Endothelial cell of umbilical vein (primary cell): ENCODE measurements around the gene UBASH3A. TPM values are rescaled to one million over a fixed set of nuclear protein-coding genes. Genes with fewer than 3 reads are reported as not detected.

Experiments used
- BruUV-seq: library from RNA; stranded (reverse); fragments of 400-500 nt; replicated peaks from 2 replicates; lab custom pipeline; 2021; lab: Mats Ljungman, UMichigan
- CTCF ChIA-PET: fragments of 300-600, 350-600 bp; sonication (Branson Sonifier 250); formaldehyde crosslinking; loops from one replicate; lab custom pipeline; 2021; ENCODE audit warnings: antibody characterized with exemption, inconsistent platforms; lab: Charles Lee
- POLR2A ChIA-PET: fragments of 300-600, 350-600 bp; sonication (Branson Sonifier 250); formaldehyde crosslinking; loops from one replicate; lab custom pipeline; 2021; ENCODE audit warnings: antibody characterized with exemption, inconsistent platforms; lab: Charles Lee
- DNase-seq: peaks from one replicate; pipeline ENCODE4 v3.0.0-alpha.2; 2011; ENCODE audit warnings: low read depth, low spot score
- FAIRE-seq: peaks from 2 replicates; lab custom pipeline; 2011; peaks lifted over from hg19 to GRCh38; lab: Jason Lieb, UNC
- H2AFZ ChIP-seq: 2 replicates; pipeline ENCODE4 v1.6.0; 2012; ENCODE audit warnings: low read depth, low read length, control low read depth, inconsistent platforms
- H3K27ac ChIP-seq: 2 replicates; pipeline ENCODE4 v1.5.1; 2011; ENCODE audit warnings: low read depth, mild to moderate bottlenecking, control low read depth, low read length, moderate library complexity; ENCODE audit not compliant: insufficient read depth
- H3K27me3 ChIP-seq, 2 experiments: 2 replicates each; pipeline versions ENCODE4 v1.6.0 to v1.6.1; 2011; ENCODE audit warnings: low read length in 2 of 2, mixed read lengths in 1 of 2; ENCODE audit not compliant: control insufficient read depth in 2 of 2, insufficient read depth in 2 of 2
- H3K36me3 ChIP-seq, 2 experiments: 2 replicates in 1 of 2; 3 replicates in 1 of 2; pipeline ENCODE4 v1.5.1; 2011; ENCODE audit warnings: low read length in 2 of 2, mild to moderate bottlenecking in 1 of 2, moderate library complexity in 1 of 2; ENCODE audit not compliant: control insufficient read depth in 2 of 2, insufficient read depth in 2 of 2; ENCODE audit errors: extremely low read depth in 1 of 2
- H3K4me1 ChIP-seq: 3 replicates; pipeline ENCODE4 v1.5.1; 2011; ENCODE audit warnings: mild to moderate bottlenecking, low read length; ENCODE audit not compliant: control insufficient read depth, insufficient read depth; ENCODE audit errors: extremely low read depth
- H3K4me2 ChIP-seq: 2 replicates; pipeline ENCODE4 v1.6.1; 2011; ENCODE audit warnings: low read length, control low read depth, mixed read lengths; ENCODE audit not compliant: insufficient read depth
- H3K4me3 ChIP-seq, 3 experiments: fragments of 200-600 bp in 1 of 3; sonication (generic), shearing (Covaris generic) in 1 of 3; replicated peaks in 1 of 3; 2 replicates each; pipeline ENCODE4 v1.5.1; 2011 to 2016; ENCODE audit warnings: control low read depth in 3 of 3, low read length in 3 of 3, mild to moderate bottlenecking in 2 of 3, inconsistent platforms in 1 of 3, low read depth in 1 of 3, moderate library complexity in 1 of 3; ENCODE audit not compliant: insufficient read depth in 1 of 3
- H3K79me2 ChIP-seq: 2 replicates; pipeline ENCODE4 v1.6.0; 2012; ENCODE audit warnings: low read length, inconsistent platforms; ENCODE audit not compliant: control insufficient read depth, insufficient read depth
- H3K9ac ChIP-seq: replicated peaks from 2 replicates; pipeline ENCODE3; 2011; ENCODE audit warnings: low read length, control low read depth; ENCODE audit not compliant: insufficient read depth; ENCODE audit errors: extremely low read depth
- H3K9me1 ChIP-seq: replicated peaks from 3 replicates; pipeline ENCODE4 v1.6.0; 2011; ENCODE audit warnings: mild to moderate bottlenecking, low read length; ENCODE audit not compliant: control insufficient read depth, insufficient read depth; ENCODE audit errors: extremely low read depth
- H3K9me3 ChIP-seq: replicated peaks from 2 replicates; pipeline ENCODE4 v1.5.1; 2012; ENCODE audit warnings: low read length, inconsistent platforms; ENCODE audit not compliant: control insufficient read depth, insufficient read depth
- H4K20me1 ChIP-seq: replicated peaks from 2 replicates; pipeline ENCODE3; 2011; ENCODE audit warnings: mild to moderate bottlenecking, low read length; ENCODE audit not compliant: control insufficient read depth, insufficient read depth; ENCODE audit errors: extremely low read depth
- EZH2 ChIP-seq: IDR thresholded peaks from 2 replicates; pipeline ENCODE4 v1.6.1; 2012; ENCODE audit warnings: borderline replicate concordance, low read depth, mild to moderate bottlenecking, moderate library complexity, low read length, inconsistent platforms; ENCODE audit not compliant: severe bottlenecking
- FOS ChIP-seq: IDR thresholded peaks from 2 replicates; pipeline ENCODE4 v1.6.1; 2011; ENCODE audit warnings: mild to moderate bottlenecking, low read length, moderate library complexity, borderline replicate concordance; ENCODE audit not compliant: insufficient read depth
- GATA2 ChIP-seq: IDR thresholded peaks from 2 replicates; pipeline ENCODE4 v1.7.0; 2011; ENCODE audit warnings: low read depth, mild to moderate bottlenecking, moderate library complexity, mixed read lengths, low read length; ENCODE audit not compliant: insufficient read length, insufficient read depth
- JUN ChIP-seq: IDR thresholded peaks from 2 replicates; pipeline ENCODE4 v1.6.1; 2011; ENCODE audit warnings: borderline replicate concordance, low read depth; ENCODE audit not compliant: insufficient read length, insufficient read depth
- MYC ChIP-seq: IDR thresholded peaks from one replicate; pipeline ENCODE4 v1.6.1; 2011; ENCODE audit warnings: mild to moderate bottlenecking, low read depth, low read length
- POLR2A ChIP-seq: IDR thresholded peaks from 2 replicates; pipeline ENCODE4 v1.6.1; 2012; ENCODE audit warnings: low read depth, mild to moderate bottlenecking, control low read depth, low read length
- POLR2AphosphoS5 ChIP-seq: IDR thresholded peaks from 2 replicates; pipeline ENCODE4 v1.6.1; 2012; ENCODE audit warnings: low read depth, mild to moderate bottlenecking, control low read depth, low read length, moderate library complexity; ENCODE audit not compliant: insufficient read depth
- dilution Hi-C: fragments of 300-500 bp; cut with MboI; formaldehyde crosslinking; loops from one replicate; pipeline ENCODE4 v1.15.0; 2019; ENCODE audit warnings: low sequenced_read_pairs; ENCODE audit not compliant: extremely low pct_ligation_motif_present
- intact Hi-C: fragments of 100-400 bp; cut with micrococcal nuclease; formaldehyde crosslinking; loops from one replicate; pipeline ENCODE4 v1.10.0; 2022
- polyA plus RNA-seq, 4 experiments: library from polyadenylated mRNA; depleted of rRNA in 3 of 4; stranded (reverse) in 3 of 4; unstranded in 1 of 4; fragments of >200 nt; gene quantifications; 2 replicates each; pipeline versions ENCODE4 v1.2.1 to v1.2.3, GENCODE V29; 2011 to 2012; ENCODE audit warnings: missing spikeins in 1 of 4
- total RNA-seq: library from RNA; stranded (reverse); gene quantifications from 2 replicates; pipeline ENCODE4 v1.2.3, GENCODE V29; 2021
- TF ChIP-seq, protein P1 (sequence below): IDR thresholded peaks from 2 replicates; pipeline ENCODE4 v1.6.1; 2011; ENCODE audit not compliant: insufficient read depth, insufficient read length
- TF ChIP-seq, protein P2 (sequence below), 2 donors: IDR thresholded peaks; 1 replicate in 1 of 2; 2 replicates in 1 of 2; pipeline ENCODE4 v1.5.1; 2011; ENCODE audit warnings: low read length in 2 of 2, mild to moderate bottlenecking in 2 of 2, moderate library complexity in 2 of 2, control low read depth in 1 of 2, inconsistent platforms in 1 of 2, low read depth in 1 of 2; ENCODE audit not compliant: insufficient read depth in 1 of 2; ENCODE audit errors: extremely low read depth in 1 of 2

The UBASH3A gene
- total and polyA plus RNA-seq, 2 donors (not counting 3 experiments of a cell fraction or from before 2014, with no cell fraction given): not detected

- DNase-seq: no peak
- ChIA-PET POLR2A (no interaction called here), CTCF (no interaction called here)
- H3K79me2 ChIP-seq: no peaks in the 10 kb centered on the region
- H3K9ac ChIP-seq: no peak overlapping the region
- no peak overlapping the region for H3K27ac ChIP-seq
- H3K4me2 ChIP-seq: no peak overlapping the region
- H3K4me3 ChIP-seq: no peak overlapping the region
- no peaks in the 10 kb centered on the region for H4K20me1 ChIP-seq
- no peaks in the 10 kb centered on the region for H3K36me3 ChIP-seq
- dilution Hi-C loops (no loop called here), intact Hi-C loops (no loop called here)
- TF ChIP-seq POLR2AphosphoS5 (no peak), POLR2A (no peak), EZH2 (no peak), FOS (no peak), JUN (no peak), MYC (no peak), GATA2 (no peak)
- TF ChIP-seq, protein P1, sequence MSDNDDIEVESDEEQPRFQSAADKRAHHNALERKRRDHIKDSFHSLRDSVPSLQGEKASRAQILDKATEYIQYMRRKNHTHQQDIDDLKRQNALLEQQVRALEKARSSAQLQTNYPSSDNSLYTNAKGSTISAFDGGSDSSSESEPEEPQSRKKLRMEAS: no peak
- TF ChIP-seq, protein P2, sequence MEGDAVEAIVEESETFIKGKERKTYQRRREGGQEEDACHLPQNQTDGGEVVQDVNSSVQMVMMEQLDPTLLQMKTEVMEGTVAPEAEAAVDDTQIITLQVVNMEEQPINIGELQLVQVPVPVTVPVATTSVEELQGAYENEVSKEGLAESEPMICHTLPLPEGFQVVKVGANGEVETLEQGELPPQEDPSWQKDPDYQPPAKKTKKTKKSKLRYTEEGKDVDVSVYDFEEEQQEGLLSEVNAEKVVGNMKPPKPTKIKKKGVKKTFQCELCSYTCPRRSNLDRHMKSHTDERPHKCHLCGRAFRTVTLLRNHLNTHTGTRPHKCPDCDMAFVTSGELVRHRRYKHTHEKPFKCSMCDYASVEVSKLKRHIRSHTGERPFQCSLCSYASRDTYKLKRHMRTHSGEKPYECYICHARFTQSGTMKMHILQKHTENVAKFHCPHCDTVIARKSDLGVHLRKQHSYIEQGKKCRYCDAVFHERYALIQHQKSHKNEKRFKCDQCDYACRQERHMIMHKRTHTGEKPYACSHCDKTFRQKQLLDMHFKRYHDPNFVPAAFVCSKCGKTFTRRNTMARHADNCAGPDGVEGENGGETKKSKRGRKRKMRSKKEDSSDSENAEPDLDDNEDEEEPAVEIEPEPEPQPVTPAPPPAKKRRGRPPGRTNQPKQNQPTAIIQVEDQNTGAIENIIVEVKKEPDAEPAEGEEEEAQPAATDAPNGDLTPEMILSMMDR (IDR thresholded peaks at IDR 0.05; ENCODE audit: extremely low read depth in 1 of 2, insufficient read depth in 1 of 2, low read depth in 1 of 2, low read length in 2 of 2): no peak
- no peaks in the 10 kb centered on the region for H3K9me3 ChIP-seq
- no peak for FAIRE-seq
- BruUV-seq: no TSS peak
- peaks cover 0 to 5% of the 10 kb centered on the region in 2 experiments for H3K27me3 ChIP-seq
- no peaks in the 10 kb centered on the region for H3K4me1 ChIP-seq
- no peak overlapping the region for H2AFZ ChIP-seq
- no peaks in the 10 kb centered on the region for H3K9me1 ChIP-seq
These were observed 3.2 kb upstream of the UBASH3A start for GRCh38 chr21:42400525-42400924.
